ENCODE results near the gene TJP3. TPM values are rescaled to one million over a fixed set of nuclear protein-coding genes. Genes with fewer than 3 reads are reported as not detected.

The TJP3 gene
- total and polyA plus RNA-seq, 9 donors, result 0.18 to 24.4 (median 2.8) TPM; not detected in 2

DNA sequence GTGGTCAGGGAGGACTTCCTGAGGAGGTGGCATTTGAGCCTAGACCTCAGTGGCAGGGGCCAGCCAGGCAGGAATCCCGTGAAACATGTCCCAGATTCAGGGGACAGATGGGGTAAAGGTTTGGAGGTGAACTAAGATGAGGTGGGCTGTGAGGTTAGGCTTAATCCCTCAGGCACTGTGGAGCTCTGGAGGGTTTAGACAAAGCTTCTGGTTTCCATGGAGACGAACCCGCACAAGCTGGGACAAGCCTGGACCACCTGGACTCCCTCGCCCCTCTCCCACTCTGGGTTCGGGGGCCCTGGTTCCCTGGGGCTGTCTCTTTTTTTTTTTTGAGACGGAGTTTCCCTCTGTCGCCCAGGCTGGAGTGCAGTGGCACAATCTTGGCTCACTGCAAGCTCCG, 15.7 kb downstream of the TJP3 start:
- Histone ChIP-seq H3K9me3 (no peaks in the 10 kb centered on the region), H3K36me3 (no peaks in the 10 kb centered on the region), H3K4me3 (no peak overlapping the region), H3K4me1 (ENCODE audit: insufficient read depth) (no peaks in the 10 kb centered on the region), H3K27ac (no peak overlapping the region), H3K27me3 (peaks cover 2% of the 10 kb centered on the region)
- intact Hi-C loops (cut with DNase I), result no loop called here
- 19 to 34% (median 24%) methylated on average over 8 of the region's 8 CpGs for WGBS, 3 donors
- no peak for TF ChIP-seq EP300 (IDR thresholded peaks at IDR 0.05)
- DNase-seq, result no peak

DNA sequence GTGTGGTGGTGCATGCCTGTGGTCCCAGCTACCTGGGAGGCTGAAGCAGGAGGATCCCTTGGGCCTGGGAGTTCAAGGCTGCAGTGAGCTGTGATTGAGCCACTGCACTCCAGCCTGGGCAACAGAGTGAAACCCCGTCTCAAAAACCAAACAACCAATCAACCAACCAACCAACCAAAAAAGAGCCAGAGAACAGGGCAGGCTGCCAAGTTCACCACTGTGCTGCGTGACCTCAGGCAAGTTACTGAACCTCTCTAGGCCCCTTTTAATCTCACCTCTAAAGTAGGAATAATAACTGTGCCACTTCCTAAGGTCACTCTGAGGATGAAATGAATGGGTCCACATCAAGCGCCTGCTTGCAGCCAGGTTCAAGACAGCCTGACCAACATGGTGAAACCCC, 16.9 kb downstream of the TJP3 start:
- DNase-seq, result no peak
- Histone ChIP-seq H3K4me1 (ENCODE audit: insufficient read depth) (no peaks in the 10 kb centered on the region), H3K27me3 (no peaks in the 10 kb centered on the region), H3K9me3 (no peaks in the 10 kb centered on the region), H3K36me3 (no peaks in the 10 kb centered on the region), H3K4me3 (no peak overlapping the region), H3K27ac (no peak overlapping the region)
- WGBS, 3 donors, result 58 to 60% (median 60%) methylated on average over 3 of the region's 3 CpGs
- TF ChIP-seq, protein P1, sequence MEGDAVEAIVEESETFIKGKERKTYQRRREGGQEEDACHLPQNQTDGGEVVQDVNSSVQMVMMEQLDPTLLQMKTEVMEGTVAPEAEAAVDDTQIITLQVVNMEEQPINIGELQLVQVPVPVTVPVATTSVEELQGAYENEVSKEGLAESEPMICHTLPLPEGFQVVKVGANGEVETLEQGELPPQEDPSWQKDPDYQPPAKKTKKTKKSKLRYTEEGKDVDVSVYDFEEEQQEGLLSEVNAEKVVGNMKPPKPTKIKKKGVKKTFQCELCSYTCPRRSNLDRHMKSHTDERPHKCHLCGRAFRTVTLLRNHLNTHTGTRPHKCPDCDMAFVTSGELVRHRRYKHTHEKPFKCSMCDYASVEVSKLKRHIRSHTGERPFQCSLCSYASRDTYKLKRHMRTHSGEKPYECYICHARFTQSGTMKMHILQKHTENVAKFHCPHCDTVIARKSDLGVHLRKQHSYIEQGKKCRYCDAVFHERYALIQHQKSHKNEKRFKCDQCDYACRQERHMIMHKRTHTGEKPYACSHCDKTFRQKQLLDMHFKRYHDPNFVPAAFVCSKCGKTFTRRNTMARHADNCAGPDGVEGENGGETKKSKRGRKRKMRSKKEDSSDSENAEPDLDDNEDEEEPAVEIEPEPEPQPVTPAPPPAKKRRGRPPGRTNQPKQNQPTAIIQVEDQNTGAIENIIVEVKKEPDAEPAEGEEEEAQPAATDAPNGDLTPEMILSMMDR (IDR thresholded peaks at IDR 0.05), result no peak
- TF ChIP-seq POLR2A (IDR thresholded peaks at IDR 0.05), result no peak
- TF ChIP-seq EP300 (IDR thresholded peaks at IDR 0.05), result no peak
- intact Hi-C loops (cut with DNase I), result no loop called here

DNA sequence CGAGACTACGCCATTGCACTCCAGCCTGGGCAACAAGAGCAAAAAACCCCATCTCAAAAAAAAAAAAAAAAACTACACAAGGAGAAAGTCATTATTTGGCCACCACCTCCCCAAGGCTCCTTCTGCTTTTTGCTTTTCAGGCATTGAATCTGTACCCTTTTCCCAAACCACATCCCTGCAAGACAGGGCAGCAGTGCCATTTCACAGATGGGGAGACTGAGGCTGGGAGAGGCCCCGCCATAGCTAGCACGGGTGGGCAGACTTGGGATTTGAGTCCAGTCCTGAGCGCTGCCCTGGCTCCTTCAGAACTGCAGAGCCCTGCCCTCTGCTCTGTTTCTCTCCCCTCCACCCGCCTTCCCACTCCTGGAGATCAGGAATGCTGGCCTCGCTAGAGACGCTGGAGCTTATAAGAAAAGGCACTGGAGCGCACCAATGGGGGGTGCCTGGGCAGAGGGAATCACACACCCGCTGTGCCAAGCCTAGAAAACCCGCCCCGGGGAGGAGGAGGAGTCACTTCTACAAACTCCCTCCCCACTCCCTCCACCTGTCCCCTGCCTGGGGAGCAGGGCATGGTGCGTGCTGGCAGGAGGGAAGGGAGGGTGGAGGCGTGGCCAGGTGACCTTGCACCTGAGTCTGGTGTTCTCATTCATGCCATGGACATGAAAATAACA, 17.6 kb downstream of the TJP3 start:
- intact Hi-C loops (cut with DNase I), result no loop called here
- Histone ChIP-seq H3K4me1 (ENCODE audit: insufficient read depth) (no peaks in the 10 kb centered on the region), H3K4me3 (no peak overlapping the region), H3K27ac (no peak overlapping the region), H3K27me3 (no peaks in the 10 kb centered on the region), H3K9me3 (no peaks in the 10 kb centered on the region), H3K36me3 (no peaks in the 10 kb centered on the region)
- DNase-seq, result no peak
- WGBS, 3 donors, result 16 to 21% (median 20%) methylated on average over 14 of the region's 14 CpGs
- no peak for TF ChIP-seq POLR2A (IDR thresholded peaks at IDR 0.05)
- TF ChIP-seq, protein P1 (IDR thresholded peaks at IDR 0.05), result no peak
- TF ChIP-seq EP300 (IDR thresholded peaks at IDR 0.05), result no peak

DNA sequence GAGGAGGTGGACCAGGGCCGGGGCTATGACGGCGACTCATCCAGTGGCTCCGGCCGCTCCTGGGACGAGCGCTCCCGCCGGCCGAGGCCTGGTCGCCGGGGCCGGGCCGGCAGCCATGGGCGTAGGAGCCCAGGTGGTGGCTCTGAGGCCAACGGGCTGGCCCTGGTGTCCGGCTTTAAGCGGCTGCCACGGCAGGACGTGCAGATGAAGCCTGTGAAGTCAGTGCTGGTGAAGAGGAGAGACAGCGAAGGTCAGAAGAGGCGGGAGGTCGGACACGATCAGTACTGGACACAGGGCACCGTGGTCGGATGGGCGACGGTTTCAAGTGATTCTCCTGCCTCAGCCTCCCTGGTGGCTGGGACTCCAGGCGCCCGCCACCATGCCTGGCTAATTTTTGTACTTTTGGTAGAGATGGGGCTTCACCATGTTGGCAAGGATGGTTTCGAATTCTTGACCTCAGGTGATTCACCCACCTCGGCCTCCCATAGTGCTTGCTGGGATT, 22.3 kb downstream of the TJP3 start:
- TF ChIP-seq POLR2A (IDR thresholded peaks at IDR 0.05) (no peak), EP300 (IDR thresholded peaks at IDR 0.05) (no peak)
- TF ChIP-seq, protein P1 (IDR thresholded peaks at IDR 0.05), result no peak
- intact Hi-C loops (cut with DNase I), result no loop called here
- WGBS, 3 donors, result 94 to 95% (median 94%) methylated on average over 32 of the region's 32 CpGs

DNA sequence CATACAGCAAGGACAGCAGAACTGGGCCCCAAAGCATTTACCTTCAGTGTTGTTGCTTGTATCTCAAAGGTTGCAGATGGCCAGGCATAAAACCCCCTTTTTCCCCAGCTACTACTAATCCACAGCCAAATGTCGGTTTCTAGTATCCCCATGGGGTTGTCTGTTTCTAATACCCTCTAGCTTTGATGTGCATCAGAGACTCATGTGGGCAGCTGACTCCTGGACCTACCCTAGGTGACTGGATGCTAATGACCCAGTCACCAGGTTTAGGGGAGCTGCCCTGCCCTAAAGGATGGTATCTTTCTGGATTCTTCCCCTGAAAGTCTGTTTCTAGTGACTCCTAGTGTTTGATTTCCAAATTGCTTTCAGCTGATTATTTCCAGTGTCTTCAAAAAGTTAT, 23.9 kb downstream of the TJP3 start:
- no peak overlapping the region for H3K27ac ChIP-seq
- TF ChIP-seq POLR2A (IDR thresholded peaks at IDR 0.05), result no peak
- TF ChIP-seq, protein P1 (IDR thresholded peaks at IDR 0.05), result no peak
- TF ChIP-seq EP300 (IDR thresholded peaks at IDR 0.05), result no peak
- no peak overlapping the region for H3K4me3 ChIP-seq
- 87 to 100% (median 95%) methylated on average over 1 of the region's 1 CpG for WGBS, 3 donors
- H3K36me3 ChIP-seq, result no peaks in the 10 kb centered on the region
- no peaks in the 10 kb centered on the region for H3K9me3 ChIP-seq
- H3K27me3 ChIP-seq, result no peaks in the 10 kb centered on the region
- DNase-seq, result no peak
- intact Hi-C loops (cut with DNase I), result no loop called here
- H3K4me1 ChIP-seq (ENCODE audit: insufficient read depth), result no peaks in the 10 kb centered on the region

More for the DNA sequence above, 22.3 kb downstream of the TJP3 start:
- no peaks in the 10 kb centered on the region for H3K9me3 ChIP-seq
- no peak overlapping the region for H3K4me3 ChIP-seq
- no peaks in the 10 kb centered on the region for H3K4me1 ChIP-seq (ENCODE audit: insufficient read depth)
- H3K36me3 ChIP-seq, result no peaks in the 10 kb centered on the region
- no peak overlapping the region for H3K27ac ChIP-seq
- no peak for DNase-seq
- H3K27me3 ChIP-seq, result no peaks in the 10 kb centered on the region
